Smooth muscle cell of trachea (primary cell): ENCODE data around the gene MYH4. TPM values are rescaled to one million over a fixed set of nuclear protein-coding genes. Genes with fewer than 3 reads are reported as not detected.

Experiments
- total RNA-seq: library from RNA; depleted of rRNA; stranded (reverse); fragments of >200 nt; gene quantifications from 2 replicates; pipeline ENCODE4 v1.2.1, GENCODE V29; 2014

The MYH4 gene
- not detected in 2 replicates for total RNA-seq

GRCh38 chr17:10469459-10469858 is at the start of gene MYH4:
Gene MYH4 (minus strand): TSS chr17:10469559. CDS start chr17:10466745, 2,814 bp downstream.

GRCh38 chr17:10518271-10519037 is 49.1 kb upstream of the MYH4 start, which contains the start of gene MYH1:
Gene MYH1 (minus strand): TSS chr17:10518542. CDS start chr17:10516642, 1,900 bp downstream.

GRCh38 chr17:10421900-10422542 is 47.3 kb downstream of the MYH4 start, which contains the start of gene MYH8:
Gene MYH8 (minus strand): TSS chr17:10421950. CDS start chr17:10420227, 1,723 bp downstream.

Other genes starting within 250 kb of the MYH4 start
- not detected in 2 replicates for gene MYH13, start 96.6 kb downstream of the MYH4 start, total RNA-seq
- gene MYH8, start 47.6 kb downstream of the MYH4 start, total RNA-seq, result not detected in 2 replicates
- gene MYH1, start 49.0 kb upstream of the MYH4 start, total RNA-seq, result not detected in 2 replicates
- gene MYH2, start 80.1 kb upstream of the MYH4 start, total RNA-seq, result under 0.01 TPM in 1 of 2 replicates, not detected in the other
- gene MYH3, start 187.8 kb upstream of the MYH4 start, total RNA-seq, result 0.33 and 0.44 TPM in 2 replicates
- gene SCO1, start 228.0 kb upstream of the MYH4 start, total RNA-seq, result 22.8 and 39.9 TPM in 2 replicates
- gene ADPRM, start 228.0 kb upstream of the MYH4 start, total RNA-seq, result 13.7 and 15.5 TPM in 2 replicates